Sigmoid colon (tissue), 7 donors: ENCODE measurements around the gene VPS18. TPM values are rescaled to one million over a fixed set of nuclear protein-coding genes. Genes with fewer than 3 reads are reported as not detected.
A peak's percentile ranks its signal among the peaks of the same experiment; 100 is the strongest.

Experiments
- DNase-seq: peaks from one replicate; pipeline ENCODE4 v3.0.0-alpha.2; 2019
- H3K27ac ChIP-seq, 4 donors: fragments of 200-600 bp; sonication (generic); one replicate each; pipeline ENCODE4 v1.5.1; 2016 to 2019; ENCODE audit warnings: mild to moderate bottlenecking in 1 of 4
- H3K27me3 ChIP-seq, 3 donors: fragments of 200-600 bp; sonication (generic); one replicate each; pipeline ENCODE4 v1.5.1; 2019; ENCODE audit warnings: mild to moderate bottlenecking in 1 of 3
- H3K36me3 ChIP-seq, 4 donors: fragments of 200-600 bp; sonication (generic); one replicate each; pipeline ENCODE4 v1.5.1; 2016 to 2019
- H3K4me1 ChIP-seq, 4 donors: fragments of 200-600 bp; sonication (generic); one replicate each; pipeline ENCODE4 v1.5.1; 2017 to 2019
- H3K4me3 ChIP-seq, 4 donors: fragments of 200-600 bp; sonication (generic); one replicate each; pipeline ENCODE4 v1.5.1; 2017 to 2019; ENCODE audit warnings: mild to moderate bottlenecking in 2 of 4, moderate library complexity in 1 of 4
- H3K9me3 ChIP-seq, 4 donors: fragments of 200-600 bp in 3 of 4; sonication (generic) in 3 of 4; one replicate each; pipeline versions ENCODE4 v1.5.1 to v1.6.1; 2013 to 2019
- EP300 ChIP-seq, 4 donors: sonication (generic); formaldehyde crosslinking; IDR thresholded peaks; one replicate each; pipeline ENCODE4 v1.6.1; 2017; ENCODE audit warnings: antibody characterized with exemption in 4 of 4
- POLR2A ChIP-seq, 2 donors: fragments of 450-650 bp; IDR thresholded peaks; one replicate each; pipeline ENCODE4 v1.6.1; 2016; ENCODE audit warnings: antibody characterized with exemption in 2 of 2, mild to moderate bottlenecking in 2 of 2, moderate library complexity in 2 of 2
- POLR2AphosphoS5 ChIP-seq, 4 donors: sonication (generic); formaldehyde crosslinking; IDR thresholded peaks; one replicate each; pipeline ENCODE4 v1.6.1; 2017; ENCODE audit warnings: antibody characterized with exemption in 4 of 4
- WGBS, 2 donors: extraction: QIAGEN DNeasy Blood & Tissue Kit; methylation state at CpG; one replicate each; pipeline ENCODE4 v1.1.7; 2013; 5-methylcytosine and 5-hydroxymethylcytosine counted together
- intact Hi-C: fragments of 100-400 bp; cut with DNase I; formaldehyde crosslinking; loops from one replicate; pipeline ENCODE4 v1.15.1; 2023
- polyA plus RNA-seq, 3 donors: library from polyadenylated mRNA; stranded (reverse); fragments of 200-250 nt; gene quantifications; one replicate each; pipeline ENCODE4 v1.2.3, GENCODE V29; 2013
- total RNA-seq, 4 donors: library from RNA; depleted of rRNA; stranded (reverse); fragments of >200 nt; gene quantifications; one replicate each; pipeline ENCODE4 v1.1.0, GENCODE V29; 2016
- TF ChIP-seq, protein P1 (sequence below), 4 experiments: fragments of 450-650 bp in 3 of 4; fragments of 200-600 bp in 1 of 4; IDR thresholded peaks; one replicate each; pipeline ENCODE4 v1.5.1; 2016 to 2019; ENCODE audit warnings: antibody characterized with exemption in 4 of 4, mild to moderate bottlenecking in 3 of 4, moderate library complexity in 2 of 4
- donor health status: healthy with polysubstance abuse.
- donor health status: Bipolar disorder and iron deficiency.
- donor health status: healthy.

The VPS18 gene
- total and polyA plus RNA-seq, 7 donors = 4.8 to 19.6 (median 17.4) TPM

DNA sequence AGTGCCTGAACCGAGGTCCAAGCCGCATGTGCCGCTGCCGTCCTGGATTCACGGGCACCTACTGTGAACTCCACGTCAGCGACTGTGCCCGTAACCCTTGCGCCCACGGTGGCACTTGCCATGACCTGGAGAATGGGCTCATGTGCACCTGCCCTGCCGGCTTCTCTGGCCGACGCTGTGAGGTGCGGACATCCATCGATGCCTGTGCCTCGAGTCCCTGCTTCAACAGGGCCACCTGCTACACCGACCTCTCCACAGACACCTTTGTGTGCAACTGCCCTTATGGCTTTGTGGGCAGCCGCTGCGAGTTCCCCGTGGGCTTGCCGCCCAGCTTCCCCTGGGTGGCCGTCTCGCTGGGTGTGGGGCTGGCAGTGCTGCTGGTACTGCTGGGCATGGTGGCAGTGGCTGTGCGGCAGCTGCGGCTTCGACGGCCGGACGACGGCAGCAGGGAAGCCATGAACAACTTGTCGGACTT, 42.0 kb downstream of the VPS18 start:
- TF ChIP-seq POLR2A (IDR thresholded peaks at IDR 0.05) = no peak
- no peak for TF ChIP-seq EP300 (IDR thresholded peaks at IDR 0.05)
- no peak for TF ChIP-seq POLR2AphosphoS5 (IDR thresholded peaks at IDR 0.05)
- TF ChIP-seq, protein P1, sequence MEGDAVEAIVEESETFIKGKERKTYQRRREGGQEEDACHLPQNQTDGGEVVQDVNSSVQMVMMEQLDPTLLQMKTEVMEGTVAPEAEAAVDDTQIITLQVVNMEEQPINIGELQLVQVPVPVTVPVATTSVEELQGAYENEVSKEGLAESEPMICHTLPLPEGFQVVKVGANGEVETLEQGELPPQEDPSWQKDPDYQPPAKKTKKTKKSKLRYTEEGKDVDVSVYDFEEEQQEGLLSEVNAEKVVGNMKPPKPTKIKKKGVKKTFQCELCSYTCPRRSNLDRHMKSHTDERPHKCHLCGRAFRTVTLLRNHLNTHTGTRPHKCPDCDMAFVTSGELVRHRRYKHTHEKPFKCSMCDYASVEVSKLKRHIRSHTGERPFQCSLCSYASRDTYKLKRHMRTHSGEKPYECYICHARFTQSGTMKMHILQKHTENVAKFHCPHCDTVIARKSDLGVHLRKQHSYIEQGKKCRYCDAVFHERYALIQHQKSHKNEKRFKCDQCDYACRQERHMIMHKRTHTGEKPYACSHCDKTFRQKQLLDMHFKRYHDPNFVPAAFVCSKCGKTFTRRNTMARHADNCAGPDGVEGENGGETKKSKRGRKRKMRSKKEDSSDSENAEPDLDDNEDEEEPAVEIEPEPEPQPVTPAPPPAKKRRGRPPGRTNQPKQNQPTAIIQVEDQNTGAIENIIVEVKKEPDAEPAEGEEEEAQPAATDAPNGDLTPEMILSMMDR (IDR thresholded peaks at IDR 0.05) = no peak
- H3K36me3 ChIP-seq = no peaks in the 10 kb centered on the region
- DNase-seq = no peak
- intact Hi-C loops = no loop called here
- no peaks in the 10 kb centered on the region for H3K9me3 ChIP-seq
- no peak overlapping the region for H3K27ac ChIP-seq
- peaks cover 0 to 14% (median 3%) of the 10 kb centered on the region in 4 donors for H3K4me1 ChIP-seq
- H3K27me3 ChIP-seq = peaks cover 6 to 28% (median 22%) of the 10 kb centered on the region in 3 donors
- 89 to 91% methylated on average over 31 of the region's 31 CpGs for WGBS, 2 donors
- H3K4me3 ChIP-seq = no peak overlapping the region

DNA sequence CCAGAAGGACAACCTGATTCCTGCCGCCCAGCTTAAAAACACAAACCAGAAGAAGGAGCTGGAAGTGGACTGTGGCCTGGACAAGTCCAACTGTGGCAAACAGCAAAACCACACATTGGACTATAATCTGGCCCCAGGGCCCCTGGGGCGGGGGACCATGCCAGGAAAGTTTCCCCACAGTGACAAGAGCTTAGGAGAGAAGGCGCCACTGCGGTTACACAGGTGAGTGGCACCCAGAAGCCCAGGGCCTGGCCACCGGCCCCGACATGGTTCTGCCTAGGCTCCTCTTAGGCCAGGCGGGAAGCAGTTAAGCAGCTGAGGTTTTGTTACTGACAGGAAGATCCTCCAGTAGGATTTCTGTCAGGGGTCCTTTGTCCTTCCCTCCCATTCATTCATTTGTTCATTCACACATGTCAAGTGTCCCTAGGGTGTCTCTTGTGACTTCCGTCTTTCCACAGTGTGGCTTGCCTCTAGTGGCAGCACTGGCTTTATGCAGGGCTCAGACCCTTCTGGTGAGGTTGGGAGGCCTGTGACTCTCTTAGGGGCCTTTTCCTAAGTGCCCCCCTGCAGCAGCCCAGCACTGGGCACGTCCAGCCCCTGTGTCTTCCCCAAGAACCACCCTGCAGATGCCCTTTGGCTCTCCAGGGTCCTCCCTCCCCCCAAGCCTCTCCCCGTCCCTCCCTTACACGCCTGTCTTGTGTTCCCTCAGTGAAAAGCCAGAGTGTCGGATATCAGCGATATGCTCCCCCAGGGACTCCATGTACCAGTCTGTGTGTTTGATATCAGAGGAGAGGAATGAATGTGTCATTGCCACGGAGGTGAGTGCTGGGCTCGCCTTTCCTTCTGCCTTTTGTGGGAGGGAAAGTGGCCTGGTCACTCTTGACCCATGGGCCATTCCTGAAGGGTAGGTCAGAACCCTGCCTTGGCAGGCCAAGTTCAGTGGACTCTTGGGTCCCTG, 42.7 kb downstream of the VPS18 start:
- intact Hi-C loops = no loop called here
- WGBS, 2 donors = 80 to 86% methylated on average over 15 of the region's 15 CpGs
- no peak overlapping the region for H3K27ac ChIP-seq

DNA sequence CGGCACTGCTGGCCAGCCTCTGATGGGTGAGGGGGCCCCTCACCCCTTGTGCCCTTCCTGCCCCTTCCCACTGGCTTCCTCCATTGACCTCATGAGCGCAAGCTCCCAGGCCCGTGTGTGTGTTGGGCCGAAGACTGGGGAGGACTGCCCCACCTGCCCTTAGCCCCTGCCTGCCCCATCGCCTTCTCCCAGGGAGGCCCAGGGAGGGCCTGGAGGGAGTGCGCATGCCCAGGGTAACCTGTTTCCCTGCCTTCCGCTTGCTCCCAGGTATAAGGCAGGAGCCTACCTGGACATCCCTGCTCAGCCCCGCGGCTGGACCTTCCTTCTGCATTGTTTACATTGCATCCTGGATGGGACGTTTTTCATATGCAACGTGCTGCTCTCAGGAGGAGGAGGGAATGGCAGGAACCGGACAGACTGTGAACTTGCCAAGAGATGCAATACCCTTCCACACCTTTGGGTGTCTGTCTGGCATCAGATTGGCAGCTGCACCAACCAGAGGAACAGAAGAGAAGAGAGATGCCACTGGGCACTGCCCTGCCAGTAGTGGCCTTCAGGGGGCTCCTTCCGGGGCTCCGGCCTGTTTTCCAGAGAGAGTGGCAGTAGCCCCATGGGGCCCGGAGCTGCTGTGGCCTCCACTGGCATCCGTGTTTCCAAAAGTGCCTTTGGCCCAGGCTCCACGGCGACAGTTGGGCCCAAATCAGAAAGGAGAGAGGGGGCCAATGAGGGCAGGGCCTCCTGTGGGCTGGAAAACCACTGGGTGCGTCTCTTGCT, 43.7 kb downstream of the VPS18 start:
- intact Hi-C loops = no loop called here
- Histone ChIP-seq H3K27ac (no peak overlapping the region), H3K4me3 (no peak overlapping the region), H3K4me1 (peaks cover 0 to 24% (median 15%) of the 10 kb centered on the region in 4 donors), H3K9me3 (no peaks in the 10 kb centered on the region), H3K27me3 (peaks cover 0 to 11% (median 5%) of the 10 kb centered on the region in 3 donors), H3K36me3 (no peaks in the 10 kb centered on the region)
- 60 to 76% methylated on average over 19 of the region's 19 CpGs for WGBS, 2 donors
- no peak for DNase-seq
- TF ChIP-seq POLR2A (IDR thresholded peaks at IDR 0.05) = no peak
- TF ChIP-seq, protein P1 (IDR thresholded peaks at IDR 0.05) = peak in 1 of 4 experiments; percentile 16

More for the DNA sequence above, 42.7 kb downstream of the VPS18 start:
- no peaks in the 10 kb centered on the region for H3K36me3 ChIP-seq
- TF ChIP-seq EP300 (IDR thresholded peaks at IDR 0.05) (no peak), POLR2A (IDR thresholded peaks at IDR 0.05) (no peak), POLR2AphosphoS5 (IDR thresholded peaks at IDR 0.05) (no peak)
- TF ChIP-seq, protein P1 (IDR thresholded peaks at IDR 0.05) = no peak
- DNase-seq = no peak
- H3K4me3 ChIP-seq = no peak overlapping the region
- H3K27me3 ChIP-seq = peaks cover under 1 to 20% (median 15%) of the 10 kb centered on the region in 3 donors
- H3K9me3 ChIP-seq = no peaks in the 10 kb centered on the region
- H3K4me1 ChIP-seq = peaks cover 0 to 17% (median 6%) of the 10 kb centered on the region in 4 donors

GRCh38 chr15:40938536-40938870, 44.3 kb downstream of the VPS18 start:
- Histone ChIP-seq H3K4me3 (no peak overlapping the region), H3K27me3 (peaks cover 0 to 5% (median 0%) of the 10 kb centered on the region in 3 donors), H3K36me3 (no peaks in the 10 kb centered on the region), H3K9me3 (no peaks in the 10 kb centered on the region), H3K27ac (no peak overlapping the region), H3K4me1 (peaks cover 0 to 24% (median 16%) of the 10 kb centered on the region in 4 donors)
- no peak for DNase-seq
- intact Hi-C loops = no loop called here
- no peak for TF ChIP-seq POLR2AphosphoS5 (IDR thresholded peaks at IDR 0.05)
- TF ChIP-seq EP300 (IDR thresholded peaks at IDR 0.05) = no peak
- TF ChIP-seq, protein P1 (IDR thresholded peaks at IDR 0.05) = no peak
- no peak for TF ChIP-seq POLR2A (IDR thresholded peaks at IDR 0.05)
- WGBS, 2 donors = 81 to 89% methylated on average over 6 of the region's 6 CpGs
